ENCODE results near the gene SPDYE4.
"Not testable (repeated sequence)": the region's sequence is repeated elsewhere in the genome, so short reads cannot be mapped to it uniquely, and the experiment has no call there.

The SPDYE4 gene

GRCh38 chr17:8758137-8758596, at the start of gene SPDYE4:
SPDYE4 (minus strand) TSS chr17:8758546; CDS start chr17:8758382, 164 bp downstream.
- no peak for DNase-seq

GRCh38 chr17:8806926-8807550, 48.7 kb upstream of the SPDYE4 start:
- DNase-seq = no peak

GRCh38 chr17:8806253-8806925, 48.0 kb upstream of the SPDYE4 start:
- no peak for DNase-seq

- not testable (repeated sequence) for DNase-seq
Measured at GRCh38 chr17:8805396-8805795, 47.0 kb upstream of the SPDYE4 start.

GRCh38 chr17:8803531-8804420, 45.4 kb upstream of the SPDYE4 start:
- DNase-seq = no peak

DNA sequence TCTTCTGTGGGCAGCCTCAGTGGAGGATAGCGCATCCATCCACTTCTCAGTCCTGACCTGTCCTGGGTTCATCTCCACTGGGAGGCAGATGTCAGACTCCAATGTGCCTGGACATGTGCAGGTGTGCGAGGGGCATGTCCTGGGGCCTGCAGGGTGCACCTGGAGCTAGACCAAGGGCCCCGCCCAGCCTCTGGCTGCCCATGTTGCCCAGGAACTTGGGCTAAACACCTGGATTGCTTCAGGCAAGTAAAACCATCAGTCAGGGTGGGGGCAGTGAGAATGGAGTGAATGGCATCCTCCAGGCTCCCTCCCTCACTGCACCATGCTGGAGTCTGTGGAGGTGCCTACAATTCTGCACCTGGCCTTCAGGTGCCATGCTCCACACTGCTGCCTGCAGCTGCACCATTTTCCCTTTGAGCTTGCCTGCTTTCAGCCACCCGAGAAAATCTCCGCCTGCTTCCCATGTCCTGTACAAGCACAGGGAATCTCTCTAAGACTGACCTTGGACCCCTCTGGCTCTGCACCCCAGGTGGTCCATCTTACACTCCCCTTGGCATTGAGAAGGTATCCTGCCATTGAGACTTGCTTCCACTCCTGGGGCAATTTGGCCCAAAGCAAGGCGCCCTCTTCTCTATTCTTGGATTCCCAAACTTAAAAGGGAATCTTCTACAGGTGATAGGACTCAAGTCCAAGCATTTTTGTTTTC, 42.9 kb upstream of the SPDYE4 start:
- no peak for DNase-seq

GRCh38 chr17:8800656-8801055, 42.3 kb upstream of the SPDYE4 start:
- DNase-seq = no peak

DNA sequence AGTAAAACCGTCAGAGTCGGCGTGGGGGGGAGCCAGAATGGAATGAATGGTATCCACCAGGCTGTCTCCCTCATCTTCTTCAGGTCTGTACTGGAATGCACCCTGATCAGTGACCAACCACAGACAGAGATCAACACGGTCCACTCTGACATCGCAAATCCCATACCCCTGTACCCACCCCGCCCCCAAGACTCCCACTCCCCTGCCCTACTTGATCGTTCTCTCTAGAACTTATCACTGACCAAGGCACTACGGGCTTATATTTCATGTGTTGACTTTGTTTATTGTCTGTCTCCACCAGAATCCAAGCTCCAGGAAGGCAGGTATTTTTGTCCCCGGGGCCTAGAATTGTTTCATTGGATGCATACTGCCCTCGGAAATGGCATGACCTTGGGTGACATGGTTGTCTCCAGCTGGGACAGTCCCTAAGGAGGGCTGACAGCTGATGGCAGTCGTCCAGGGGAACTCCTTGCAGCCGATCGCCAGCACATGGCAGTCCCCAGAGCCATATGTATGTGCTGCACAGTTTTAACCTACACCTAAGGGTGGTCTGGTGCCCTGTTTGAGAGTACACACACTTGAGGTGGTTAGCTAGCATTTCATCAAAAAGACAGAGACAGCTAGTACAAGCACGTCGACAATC, 41.3 kb upstream of the SPDYE4 start:
- no peak for DNase-seq

- DNase-seq = no peak
Measured at GRCh38 chr17:8798846-8799569, 40.7 kb upstream of the SPDYE4 start, which contains the start of gene MFSD6L. MFSD6L (minus strand) TSS chr17:8799365; CDS start chr17:8799120, 245 bp downstream.

GRCh38 chr17:8798176-8798845, 40.0 kb upstream of the SPDYE4 start:
- no peak for DNase-seq

- no peak for DNase-seq
Measured at GRCh38 chr17:8797621-8798175, 39.4 kb upstream of the SPDYE4 start.

DNA sequence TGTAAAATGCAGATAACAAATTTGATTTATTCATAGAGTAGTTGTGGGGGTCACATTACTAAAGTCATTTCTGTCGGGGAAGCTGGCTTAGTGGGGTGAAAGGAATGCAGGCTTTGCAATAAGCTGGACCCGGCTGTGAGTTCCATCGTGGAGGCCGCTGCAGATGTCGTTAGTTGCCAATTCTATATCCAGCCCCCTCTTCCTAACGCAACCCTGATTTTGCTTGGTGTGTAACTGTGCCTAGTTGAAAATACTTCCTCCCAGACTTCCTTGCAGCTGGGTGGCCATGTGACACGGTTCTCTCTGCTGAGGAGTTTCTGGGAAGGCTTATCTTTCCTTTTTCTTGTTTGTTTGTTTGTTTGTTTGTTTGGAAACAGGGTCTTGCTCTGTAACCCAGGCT, 36.3 kb upstream of the SPDYE4 start:
- DNase-seq = no peak

GRCh38 chr17:8793649-8794048, 35.3 kb upstream of the SPDYE4 start:
- no peak for DNase-seq

DNA sequence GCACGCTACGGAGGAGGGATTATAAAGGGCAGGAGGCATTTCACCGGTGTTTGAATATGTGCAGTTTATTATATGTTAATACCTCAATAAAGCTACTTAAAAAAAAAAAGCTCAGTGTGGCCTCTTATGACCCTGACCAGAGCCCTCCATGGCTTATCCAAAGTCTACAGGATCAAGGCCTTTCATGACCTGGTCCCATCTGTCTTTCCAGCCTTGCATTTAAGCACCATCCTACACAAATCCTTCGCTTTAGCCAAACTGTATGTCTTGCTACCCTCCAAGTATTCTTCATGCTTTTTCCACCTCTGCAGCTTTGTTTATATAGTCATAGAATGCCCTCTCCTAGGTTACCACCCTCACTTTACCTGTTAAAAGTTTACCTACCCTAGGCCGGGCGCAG, 34.3 kb upstream of the SPDYE4 start:
- no peak for DNase-seq

DNA sequence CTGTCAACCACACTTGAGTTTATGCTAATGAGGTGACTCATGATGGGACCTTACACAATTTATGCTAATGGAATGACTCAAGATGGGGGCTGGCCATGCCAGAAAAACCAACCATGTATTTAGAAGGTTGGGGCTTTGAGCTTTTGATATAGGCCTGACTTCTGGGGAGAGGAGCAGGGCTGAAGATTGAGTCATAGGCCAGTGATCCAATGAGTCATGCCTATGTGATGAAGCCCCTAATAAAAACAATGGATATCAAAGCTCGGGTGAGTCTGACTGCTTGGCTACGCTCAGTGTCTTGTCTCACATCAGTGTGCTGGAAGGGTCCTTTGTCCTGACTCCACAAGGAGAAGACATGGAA, 33.5 kb upstream of the SPDYE4 start:
- DNase-seq = no peak

DNA sequence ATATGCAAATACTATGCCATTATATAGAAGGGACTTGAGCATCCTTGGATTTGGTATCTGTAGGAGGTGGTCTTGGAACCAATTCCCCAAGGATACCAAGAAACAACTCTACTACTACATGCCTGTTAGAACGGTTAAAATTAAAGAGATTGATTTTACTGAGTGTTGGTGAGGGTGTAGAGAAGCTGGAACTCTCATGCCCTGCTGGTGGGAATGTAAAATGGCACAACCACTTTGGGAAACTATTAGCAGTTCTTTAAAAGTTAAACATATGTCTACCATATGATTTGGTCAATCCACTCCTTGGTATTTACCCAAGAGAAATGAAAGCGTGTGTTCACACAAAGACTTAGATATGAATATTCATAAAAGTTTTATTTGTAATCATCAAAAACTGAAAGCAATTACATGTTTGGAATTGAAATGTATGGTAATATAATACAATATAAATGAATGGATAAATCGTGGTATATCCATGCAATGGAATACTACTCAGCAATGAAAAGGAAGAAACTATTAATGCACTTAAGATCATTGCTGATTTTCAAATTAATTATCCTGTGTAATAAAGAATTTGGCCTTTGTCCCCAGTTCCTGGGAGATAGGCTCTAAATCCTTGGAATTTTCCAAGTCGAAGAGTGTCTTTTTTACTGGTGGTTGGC, 33.0 kb upstream of the SPDYE4 start:
- DNase-seq = no peak

DNA sequence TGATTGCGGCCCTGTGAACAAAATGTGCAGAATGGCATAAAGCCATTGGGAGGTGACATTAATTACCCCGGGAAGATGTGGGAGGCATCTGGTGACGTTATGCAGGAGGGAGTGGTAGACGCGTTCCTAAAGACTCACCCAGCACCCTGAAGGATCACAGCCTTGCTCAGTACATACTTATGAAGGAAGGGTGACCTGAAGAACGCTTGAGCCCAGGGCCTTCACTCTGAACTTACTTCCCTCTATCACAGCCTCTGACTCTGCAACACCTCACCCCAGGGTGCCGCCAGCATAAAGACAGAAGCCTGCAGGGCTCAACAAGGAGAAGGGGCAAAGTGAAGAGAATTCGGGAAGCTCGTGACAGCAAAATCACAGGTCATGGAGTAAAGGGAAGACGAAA, 31.4 kb upstream of the SPDYE4 start:
- DNase-seq = no peak

- DNase-seq = no peak
Measured at GRCh38 chr17:8788998-8789397, 30.7 kb upstream of the SPDYE4 start.

GRCh38 chr17:8785547-8786413, 27.4 kb upstream of the SPDYE4 start:
- peak; percentile 64 for DNase-seq
